Thyroid gland (tissue), 4 donors: Measurements from ENCODE around the gene PKP3. TPM values are rescaled to one million over a fixed set of nuclear protein-coding genes. Genes with fewer than 3 reads are reported as not detected.
A peak's percentile ranks its signal among the peaks of the same experiment; 100 is the strongest.

Source experiments
- DNase-seq, 2 donors: peaks; one replicate each; pipeline ENCODE4 v3.0.0-alpha.2; 2019
- H3K27ac ChIP-seq, 3 donors: fragments of 200-600 bp; sonication (generic); 1 replicate in 2 of 3; 2 replicates in 1 of 3; pipeline ENCODE4 v1.5.1; 2016 to 2019; ENCODE audit warnings: mild to moderate bottlenecking in 1 of 3, moderate library complexity in 1 of 3
- H3K27me3 ChIP-seq: fragments of 200-600 bp; sonication (generic); one replicate; pipeline ENCODE4 v1.5.1; 2019
- H3K36me3 ChIP-seq, 2 donors: fragments of 200-600 bp; sonication (generic); one replicate each; pipeline ENCODE4 v1.5.1; 2016 to 2019
- H3K4me1 ChIP-seq, 2 donors: fragments of 200-600 bp; sonication (generic); one replicate each; pipeline ENCODE4 v1.5.1; 2017 to 2019
- H3K4me3 ChIP-seq, 3 donors: fragments of 200-600 bp; sonication (generic); replicated peaks in 1 of 3; 1 replicate in 2 of 3; 2 replicates in 1 of 3; pipeline ENCODE4 v1.5.1; 2016; ENCODE audit warnings: mild to moderate bottlenecking in 1 of 3
- H3K9me3 ChIP-seq: fragments of 200-600 bp; sonication (generic); one replicate; pipeline ENCODE4 v1.5.1; 2017
- CTCF ChIP-seq, 6 experiments: fragments of 200-600 bp in 3 of 6; fragments of 450-650 bp in 3 of 6; sonication (generic) in 3 of 6; IDR thresholded peaks; one replicate each; pipeline ENCODE4 v1.5.1; 2016 to 2019; ENCODE audit warnings: antibody characterized with exemption in 6 of 6, mild to moderate bottlenecking in 2 of 6, inconsistent platforms in 1 of 6, moderate library complexity in 1 of 6
- POLR2A ChIP-seq, 2 donors: fragments of 450-650 bp; IDR thresholded peaks; one replicate each; pipeline ENCODE4 v1.6.1; 2017; ENCODE audit warnings: antibody characterized with exemption in 2 of 2, mild to moderate bottlenecking in 2 of 2, moderate library complexity in 1 of 2
- WGBS, 2 donors: methylation state at CpG; one replicate each; pipeline ENCODE4 v1.1.5; 2017; 5-methylcytosine and 5-hydroxymethylcytosine counted together
- intact Hi-C: fragments of 100-400 bp; cut with DNase I; formaldehyde crosslinking; loops from one replicate; pipeline ENCODE4 v1.15.1; 2023
- total RNA-seq, 4 donors: library from RNA; depleted of rRNA; stranded (reverse); fragments of >200 nt; gene quantifications; one replicate each; pipeline ENCODE4 v1.2.3, GENCODE V29; 2016

The PKP3 gene
- total RNA-seq, 4 donors from 2014 or later, result 30.4 to 58.4 (median 46.9) TPM

DNA sequence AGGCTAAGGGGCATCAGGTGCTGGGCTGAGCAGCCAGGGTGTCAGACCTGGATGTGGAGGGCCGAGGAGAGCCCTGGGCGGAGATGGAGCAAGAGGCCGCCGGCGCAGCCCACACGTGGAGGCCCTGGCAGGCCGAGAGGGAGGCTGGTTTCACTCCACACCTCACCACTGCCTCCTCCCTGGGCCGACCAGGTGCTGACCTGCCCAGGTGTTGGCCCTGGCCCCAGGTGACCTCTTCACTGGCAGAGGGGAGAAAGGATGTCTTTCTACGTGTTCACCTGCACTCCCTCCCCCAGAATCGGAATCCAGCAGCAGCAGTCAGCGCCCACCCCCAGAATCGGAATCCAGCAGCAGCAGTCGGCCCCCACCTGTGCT is 47.0 kb downstream of the PKP3 start:
- TF ChIP-seq CTCF (IDR thresholded peaks at IDR 0.05) (no peak), POLR2A (IDR thresholded peaks at IDR 0.05) (no peak)
- WGBS, 2 donors, result 68 to 75% methylated on average over 7 to 12 of the region's 13 CpGs
- H3K27me3 ChIP-seq, result no peaks in the 10 kb centered on the region
- peaks cover 11 to 22% of the 10 kb centered on the region in 2 donors for H3K4me1 ChIP-seq
- intact Hi-C loops, result no loop called here
- DNase-seq, result no peak
- H3K9me3 ChIP-seq, result no peaks in the 10 kb centered on the region
- H3K36me3 ChIP-seq, result no peaks in the 10 kb centered on the region
- H3K27ac ChIP-seq, result no peak overlapping the region
- H3K4me3 ChIP-seq, result no peak overlapping the region

DNA sequence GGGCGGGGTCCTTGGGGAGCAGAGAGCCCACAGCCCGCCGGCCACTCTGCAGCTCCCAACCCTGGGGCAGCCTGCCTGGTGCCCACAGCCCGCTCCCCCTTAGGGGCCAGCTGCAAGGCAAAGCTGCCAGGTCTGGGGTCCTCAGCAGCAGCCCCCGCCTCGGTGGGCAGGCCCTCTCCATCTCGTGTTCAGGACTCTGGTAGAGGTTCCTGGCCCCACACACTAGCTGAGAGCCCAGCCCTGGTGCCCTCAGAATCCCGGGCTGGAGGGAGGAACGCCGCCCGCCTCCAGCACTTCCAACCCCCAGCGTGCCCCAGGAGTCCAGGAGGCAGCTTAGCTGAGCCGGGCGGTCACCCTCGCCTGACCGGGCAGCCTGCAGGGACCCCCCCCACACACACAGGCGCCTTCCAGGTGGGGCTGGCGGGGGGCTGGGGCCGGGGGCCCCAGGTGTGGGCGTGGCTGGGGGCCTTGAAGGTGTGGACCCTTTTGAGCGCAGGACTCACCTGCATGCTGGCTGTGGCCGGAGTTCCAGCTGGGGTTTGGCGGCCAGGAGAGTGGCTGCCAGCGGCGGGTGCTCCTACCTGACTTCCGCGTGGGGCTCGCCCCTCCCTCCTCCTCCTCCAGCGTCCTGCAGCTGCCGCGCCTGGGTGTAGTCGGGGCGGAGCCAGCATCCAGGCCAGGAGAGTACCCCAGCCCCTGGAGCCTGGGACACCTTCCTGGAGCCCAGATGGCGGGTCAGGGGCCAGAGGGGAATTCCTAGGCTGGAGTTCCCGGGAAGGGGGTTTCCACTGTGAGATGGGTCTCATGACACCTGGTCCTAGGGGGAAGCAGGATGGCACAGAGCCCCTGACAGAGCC is 47.6 kb downstream of the PKP3 start, which contains the start of gene ANO9:
TSS of gene ANO9 (minus strand) at position 594 of the 857 bp plus-strand sequence. CDS start at position 509, 85 bp downstream.
- peak; percentile 69 to 82 for DNase-seq
- 31 to 38% methylated on average over 6 to 9 of the region's 35 CpGs for WGBS, 2 donors

GRCh38 chr11:442611-443081 is 48.6 kb downstream of the PKP3 start:
- no peaks in the 10 kb centered on the region for H3K36me3 ChIP-seq
- DNase-seq, result no peak
- TF ChIP-seq POLR2A (IDR thresholded peaks at IDR 0.05), result no peak
- TF ChIP-seq CTCF (IDR thresholded peaks at IDR 0.05), result no peak
- H3K27ac ChIP-seq, result no peak overlapping the region
- 76% methylated on average over 10 of the region's 16 CpGs; no CpG with 5 or more reads in 1 of the 2 donors for WGBS, 2 donors
- H3K27me3 ChIP-seq, result no peaks in the 10 kb centered on the region
- no peak overlapping the region for H3K4me3 ChIP-seq
- peaks cover 11 to 22% of the 10 kb centered on the region in 2 donors for H3K4me1 ChIP-seq
- intact Hi-C loops, result no loop called here
- no peaks in the 10 kb centered on the region for H3K9me3 ChIP-seq

More for the DNA sequence above, 47.6 kb downstream of the PKP3 start, which contains the start of gene ANO9:
- Histone ChIP-seq H3K9me3 (no peaks in the 10 kb centered on the region), H3K36me3 (no peaks in the 10 kb centered on the region), H3K4me1 (peaks cover 11 to 22% of the 10 kb centered on the region in 2 donors), H3K27ac (no peak within 1 kb of the TSS), H3K4me3 (peak within 1 kb of the TSS in 1 of 3 donors; percentile 26), H3K27me3 (no peaks in the 10 kb centered on the region)
- TF ChIP-seq CTCF (IDR thresholded peaks at IDR 0.05) (no peak), POLR2A (IDR thresholded peaks at IDR 0.05) (peak in 1 of 2 donors; percentile 29)
- intact Hi-C loops, result no loop called here

DNA sequence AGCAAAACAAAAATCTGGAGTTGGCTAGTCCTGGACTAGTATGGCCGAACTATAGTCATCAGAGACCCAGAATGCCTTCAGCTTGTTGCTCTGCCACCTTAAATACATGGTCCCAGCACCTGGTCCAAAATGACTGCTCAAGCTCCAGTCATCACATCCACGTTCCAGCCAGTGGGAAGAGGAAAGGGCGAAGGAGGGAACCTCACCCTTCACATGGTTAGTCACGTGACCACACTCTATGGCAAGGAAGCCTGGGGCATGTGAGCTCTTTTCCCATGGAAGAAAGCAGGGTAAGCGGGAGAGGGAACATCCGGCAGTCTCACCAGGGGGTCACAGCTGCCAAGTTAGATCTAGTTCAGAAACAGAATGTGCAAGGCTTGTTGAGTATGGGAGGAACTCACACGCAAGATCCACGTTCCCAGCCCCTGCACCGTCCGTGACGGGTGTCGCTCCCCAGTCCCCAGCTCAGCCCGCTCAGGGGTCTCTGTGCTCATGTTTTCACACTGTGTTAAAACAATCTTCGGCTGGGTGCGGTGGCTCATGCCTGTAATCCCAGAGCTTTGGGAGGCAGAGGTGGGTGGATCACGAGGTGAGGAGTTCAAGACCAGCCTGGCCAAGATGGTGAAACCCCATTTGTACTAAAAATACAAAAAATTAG is 49.7 kb downstream of the PKP3 start:
- Histone ChIP-seq H3K9me3 (no peaks in the 10 kb centered on the region), H3K27me3 (no peaks in the 10 kb centered on the region), H3K36me3 (no peaks in the 10 kb centered on the region), H3K4me3 (no peak overlapping the region), H3K4me1 (peaks cover 15 to 26% of the 10 kb centered on the region in 2 donors), H3K27ac (peak overlapping the region in 2 of 3 donors; percentile 41 to 78)
- 77 to 81% methylated on average over 16 of the region's 16 CpGs for WGBS, 2 donors
- no peak for DNase-seq
- intact Hi-C loops, result no loop called here
- TF ChIP-seq POLR2A (IDR thresholded peaks at IDR 0.05), result no peak
- no peak for TF ChIP-seq CTCF (IDR thresholded peaks at IDR 0.05)
